Measurements from ENCODE around the gene GPR179.
"Not testable (repeated sequence)": the region's sequence is repeated elsewhere in the genome, so short reads cannot be mapped to it uniquely, and the experiment has no call there.

Gene GPR179

GRCh38 chr17:38324141-38324697 is 19.5 kb downstream of the GPR179 start:
- DNase-seq (ENCODE audit: low read depth) = peak; percentile 30
- TF ChIP-seq CTCF (conservative IDR thresholded peaks at IDR 0.05; ENCODE audit: control insufficient read depth, insufficient read depth, low read depth, low read length) = no peak
- H3K4me3 ChIP-seq (ENCODE audit: control insufficient read depth, low read depth, low read length) = no peak overlapping the region

- TF ChIP-seq CTCF (conservative IDR thresholded peaks at IDR 0.05; ENCODE audit: control insufficient read depth, insufficient read depth, low read depth, low read length) = no peak
- H3K4me3 ChIP-seq (ENCODE audit: control insufficient read depth, low read depth, low read length) = no peak overlapping the region
- no peak for DNase-seq (ENCODE audit: low read depth)
These were observed 20.9 kb downstream of the GPR179 start for GRCh38 chr17:38322897-38323296.

GRCh38 chr17:38322156-38322779 is 21.5 kb downstream of the GPR179 start:
- peak; percentile 61 for TF ChIP-seq CTCF (conservative IDR thresholded peaks at IDR 0.05; ENCODE audit: control insufficient read depth, insufficient read depth, low read depth, low read length)
- peak; percentile 52 for DNase-seq (ENCODE audit: low read depth)
- no peak overlapping the region for H3K4me3 ChIP-seq (ENCODE audit: control insufficient read depth, low read depth, low read length)

GRCh38 chr17:38320482-38320881 is 23.3 kb downstream of the GPR179 start:
- no peak for TF ChIP-seq CTCF (conservative IDR thresholded peaks at IDR 0.05; ENCODE audit: control insufficient read depth, insufficient read depth, low read depth, low read length)
- no peak overlapping the region for H3K4me3 ChIP-seq (ENCODE audit: control insufficient read depth, low read depth, low read length)
- DNase-seq (ENCODE audit: low read depth) = no peak

- no peak for DNase-seq (ENCODE audit: low read depth)
These were observed 26.7 kb downstream of the GPR179 start for GRCh38 chr17:38317081-38317480.

GRCh38 chr17:38315497-38315896 is 28.3 kb downstream of the GPR179 start:
- TF ChIP-seq CTCF (conservative IDR thresholded peaks at IDR 0.05; ENCODE audit: control insufficient read depth, insufficient read depth, low read depth, low read length) = no peak

More at GRCh38 chr17:38317081-38317480, 26.7 kb downstream of the GPR179 start:
- TF ChIP-seq CTCF (conservative IDR thresholded peaks at IDR 0.05; ENCODE audit: control insufficient read depth, insufficient read depth, low read depth, low read length) = no peak
- H3K4me3 ChIP-seq (ENCODE audit: control insufficient read depth, low read depth, low read length) = no peak overlapping the region

GRCh38 chr17:38296834-38297517 is 46.8 kb downstream of the GPR179 start, which contains the start of gene MRPL45:
TSS of gene MRPL45 (plus strand) at chr17:38297168. CDS start at chr17:38297184, 16 bp downstream.
- peak; percentile 94 for DNase-seq (ENCODE audit: low read depth)
- H3K4me3 ChIP-seq (ENCODE audit: control insufficient read depth, low read depth, low read length) = peak within 1 kb of the TSS; percentile 65

More at GRCh38 chr17:38315497-38315896, 28.3 kb downstream of the GPR179 start:
- no peak for DNase-seq (ENCODE audit: low read depth)
- no peak overlapping the region for H3K4me3 ChIP-seq (ENCODE audit: control insufficient read depth, low read depth, low read length)

GRCh38 chr17:38295602-38296365 is 48.0 kb downstream of the GPR179 start:
- peak; percentile 18 for DNase-seq (ENCODE audit: low read depth)
- not testable (repeated sequence) for H3K4me3 ChIP-seq (ENCODE audit: control insufficient read depth, low read depth, low read length)

- DNase-seq (ENCODE audit: low read depth); H3K4me3 ChIP-seq (ENCODE audit: control insufficient read depth, low read depth, low read length): not testable (repeated sequence)
These were observed 54.0 kb downstream of the GPR179 start for GRCh38 chr17:38289760-38290159.
